CD4-positive, alpha-beta T cell (primary cell): Measurements from ENCODE around the gene ANKRD37. TPM values are rescaled to one million over a fixed set of nuclear protein-coding genes. Genes with fewer than 3 reads are reported as not detected.

Experiments used
- ATAC-seq: fragments of 200-7000 bp; cut with Tn5 transposase; one replicate; pipeline ENCODE4 v1.10.0; 2022; ENCODE audit warnings: mild to moderate bottlenecking; ENCODE audit not compliant: poor library complexity
- CTCF ChIA-PET: fragments of 350-600 bp; sonication (Branson Sonifier 250); formaldehyde crosslinking; loops from one replicate; lab custom pipeline; 2021; ENCODE audit warnings: antibody characterized with exemption, inconsistent platforms; lab: Charles Lee
- POLR2A ChIA-PET: fragments of 350-600 bp; sonication (Branson Sonifier 250); formaldehyde crosslinking; loops from one replicate; lab custom pipeline; 2021; ENCODE audit warnings: antibody characterized with exemption, inconsistent platforms; lab: Charles Lee
- DNase-seq, 14 experiments: peaks; one replicate each; pipeline ENCODE4 v3.0.0-alpha.2; 2013 to 2020; ENCODE audit warnings: mixed read lengths in 2 of 14
- H3K27ac ChIP-seq, 2 donors: one replicate each; pipeline versions ENCODE4 v1.5.1 to v1.7.0; 2013; ENCODE audit warnings: low read length in 2 of 2, low read depth in 1 of 2, mild to moderate bottlenecking in 1 of 2
- H3K27me3 ChIP-seq, 2 experiments: 1 replicate in 1 of 2; 2 replicates in 1 of 2; pipeline versions ENCODE4 v1.6.1 to v1.7.0; 2013; ENCODE audit warnings: low read length in 2 of 2, control low read depth in 1 of 2, mild to moderate bottlenecking in 1 of 2, moderate library complexity in 1 of 2; ENCODE audit not compliant: insufficient read depth in 2 of 2, control insufficient read depth in 1 of 2
- H3K36me3 ChIP-seq: one replicate; pipeline ENCODE4 v1.6.1; 2013; ENCODE audit warnings: low read length, control low read depth; ENCODE audit not compliant: insufficient read depth
- H3K4me1 ChIP-seq: one replicate; pipeline ENCODE4 v1.6.1; 2013; ENCODE audit warnings: low read length, control low read depth; ENCODE audit not compliant: insufficient read depth
- H3K4me3 ChIP-seq: one replicate; pipeline ENCODE4 v1.5.1; 2013; ENCODE audit warnings: mild to moderate bottlenecking, low read length, moderate library complexity
- H3K9me3 ChIP-seq, 2 experiments: 1 replicate in 1 of 2; 2 replicates in 1 of 2; pipeline versions ENCODE4 v1.6.1 to v1.7.0; 2013; ENCODE audit warnings: low read length in 2 of 2, mild to moderate bottlenecking in 2 of 2, control low read depth in 1 of 2, moderate library complexity in 1 of 2; ENCODE audit not compliant: control insufficient read depth in 1 of 2, insufficient read depth in 1 of 2
- H3K27ac Mint-ChIP-seq: one replicate; pipeline ENCODE4 v1.8.0; 2020; ENCODE audit warnings: mixed read lengths
- H3K27me3 Mint-ChIP-seq: one replicate; pipeline ENCODE4 v1.8.0; 2021; ENCODE audit warnings: mixed read lengths
- H3K36me3 Mint-ChIP-seq: one replicate; pipeline ENCODE4 v1.8.0; 2021; ENCODE audit warnings: low read depth, mixed read lengths
- H3K4me1 Mint-ChIP-seq: one replicate; pipeline ENCODE4 v1.8.0; 2021; ENCODE audit warnings: low read depth, mixed read lengths
- H3K4me3 Mint-ChIP-seq: one replicate; pipeline ENCODE4 v1.8.0; 2020; ENCODE audit warnings: mild to moderate bottlenecking, mixed read lengths
- H3K9me3 Mint-ChIP-seq: one replicate; pipeline ENCODE4 v1.8.0; 2020; ENCODE audit warnings: mixed read lengths
- CTCF ChIP-seq: fragments of 200-600 bp; IDR thresholded peaks from one replicate; pipeline ENCODE4 v1.8.0; 2022; ENCODE audit warnings: antibody characterized with exemption, mild to moderate bottlenecking
- intact Hi-C, 2 experiments: fragments of 100-400 bp; cut with DNase I in 1 of 2; cut with micrococcal nuclease in 1 of 2; formaldehyde crosslinking; loops; one replicate each; pipeline versions ENCODE4 v1.15.1 to v1.9.0; 2023 to 2025; cut with DNase I, micrococcal nuclease
- total RNA-seq, 174 experiments: library from RNA in 2 of 174; stranded (reverse) in 2 of 174; gene quantifications; one replicate each; pipeline ENCODE4 v1.2.3 and lab custom pipeline; 2021 to 2026

ANKRD37 gene
- total RNA-seq, 2 experiments from 2014 or later = 10.3 to 11.6 TPM

- intact Hi-C loops = no loop called here
- no peak for ATAC-seq
- DNase-seq = no peak
- TF ChIP-seq CTCF = no peak
- no peaks in the 10 kb centered on the region for H3K27me3 ChIP-seq
- no peak overlapping the region for H3K27ac ChIP-seq
- Mint-ChIP-seq H3K27me3 (no peaks in the 10 kb centered on the region), H3K27ac (no peak overlapping the region), H3K9me3 (peaks cover 5% of the 10 kb centered on the region), H3K36me3 (no peaks in the 10 kb centered on the region), H3K4me3 (no peak overlapping the region), H3K4me1 (no peaks in the 10 kb centered on the region)
- CTCF ChIA-PET = no interaction called here
- no peaks in the 10 kb centered on the region for H3K9me3 ChIP-seq
- POLR2A ChIA-PET = no interaction called here
- H3K4me3 ChIP-seq = no peak overlapping the region
- H3K4me1 ChIP-seq = no peaks in the 10 kb centered on the region
- no peaks in the 10 kb centered on the region for H3K36me3 ChIP-seq
Measured at GRCh38 chr4:185378264-185378663, 18.4 kb upstream of the ANKRD37 start.

GRCh38 chr4:185379326-185380295 lies 17.0 kb upstream of the ANKRD37 start:
- Mint-ChIP-seq H3K9me3 (peaks cover 5% of the 10 kb centered on the region), H3K4me3 (no peak overlapping the region), H3K27me3 (peaks cover 10% of the 10 kb centered on the region), H3K36me3 (no peaks in the 10 kb centered on the region), H3K27ac (no peak overlapping the region), H3K4me1 (peaks cover 5% of the 10 kb centered on the region)
- no peak for DNase-seq
- Histone ChIP-seq H3K36me3 (no peaks in the 10 kb centered on the region), H3K9me3 (no peaks in the 10 kb centered on the region), H3K4me3 (no peak overlapping the region), H3K27me3 (no peaks in the 10 kb centered on the region), H3K27ac (no peak overlapping the region), H3K4me1 (no peaks in the 10 kb centered on the region)
- POLR2A ChIA-PET = no interaction called here
- ATAC-seq = no peak
- intact Hi-C loops = no loop called here
- CTCF ChIA-PET = interaction anchor here (0.6 kb wide), 1 partner anchor 106 kb away, joined by 3 read pairs; no protein-coding TSS in a partner anchor
- no peak for TF ChIP-seq CTCF

GRCh38 chr4:185380320-185380719 lies 16.3 kb upstream of the ANKRD37 start:
- Histone ChIP-seq H3K27me3 (no peaks in the 10 kb centered on the region), H3K9me3 (no peaks in the 10 kb centered on the region), H3K4me3 (no peak overlapping the region), H3K36me3 (no peaks in the 10 kb centered on the region), H3K27ac (no peak overlapping the region), H3K4me1 (peaks cover 3% of the 10 kb centered on the region)
- Mint-ChIP-seq H3K27ac (no peak overlapping the region), H3K36me3 (no peaks in the 10 kb centered on the region), H3K9me3 (peaks cover 5% of the 10 kb centered on the region), H3K27me3 (peaks cover 17% of the 10 kb centered on the region), H3K4me3 (no peak overlapping the region), H3K4me1 (peaks cover 12% of the 10 kb centered on the region)
- ChIA-PET POLR2A (no interaction called here), CTCF (no interaction called here)
- intact Hi-C loops = no loop called here
- TF ChIP-seq CTCF = no peak
- DNase-seq (no peak), ATAC-seq (no peak)
